Activated CD8-positive, alpha-beta memory T cell treated with anti-CD3 and anti-CD28 coated beads for 1 hour (primary cell): ENCODE measurements around the gene ENOX1.

Experiments used
- DNase-seq, 2 donors: peaks; one replicate each; pipeline ENCODE4 v3.0.0-alpha.2; 2020; ENCODE audit warnings: low read depth in 1 of 2; ENCODE audit errors: extremely low read depth in 1 of 2

ENOX1 gene

DNA sequence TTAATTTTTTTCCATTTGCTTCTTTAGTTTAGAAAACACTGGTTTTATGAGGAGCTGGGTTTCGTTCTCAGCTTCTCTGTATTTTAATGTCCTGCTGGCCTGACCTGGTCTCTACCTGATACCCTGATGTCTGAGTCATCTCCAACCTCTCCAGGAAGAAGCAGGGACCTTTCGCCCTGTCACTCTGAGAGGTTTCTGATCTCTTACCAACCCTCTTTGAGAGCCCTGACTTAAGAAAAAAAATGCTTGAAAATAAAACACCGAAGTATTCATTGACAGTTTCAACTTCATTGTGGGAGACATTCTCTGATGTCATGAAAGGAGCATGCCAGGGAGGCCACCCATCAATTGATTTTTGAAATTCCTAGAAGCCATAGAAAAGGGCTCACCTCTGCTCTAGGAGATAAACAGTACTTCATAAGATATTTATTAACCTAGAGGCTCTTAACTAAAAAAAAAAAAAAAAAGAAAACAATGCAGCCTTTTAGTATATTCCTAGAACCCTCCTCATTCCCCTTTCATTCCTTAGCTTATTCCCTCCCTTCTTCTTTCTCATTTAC lies 234.8 kb downstream of the ENOX1 start:
- DNase-seq = no peak

DNA sequence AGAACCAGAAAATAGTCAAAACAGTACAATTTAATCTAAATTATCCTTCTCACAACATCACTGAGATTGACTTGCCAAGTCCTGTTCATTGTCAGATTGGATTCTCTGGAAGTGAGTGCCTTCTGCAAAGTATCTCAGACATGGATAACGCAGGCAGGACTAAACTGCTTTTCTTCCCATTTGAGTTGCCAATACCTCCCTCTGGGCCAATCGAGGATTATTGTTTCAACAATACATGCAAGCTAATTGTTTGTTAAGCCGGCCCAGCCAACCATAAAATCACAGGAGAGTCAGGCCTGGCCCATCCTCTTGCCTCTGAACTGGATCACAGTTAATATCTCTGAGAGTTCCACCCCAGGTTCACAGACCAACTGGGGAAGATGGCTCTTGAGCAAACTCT lies 240.0 kb downstream of the ENOX1 start:
- DNase-seq = no peak

DNA sequence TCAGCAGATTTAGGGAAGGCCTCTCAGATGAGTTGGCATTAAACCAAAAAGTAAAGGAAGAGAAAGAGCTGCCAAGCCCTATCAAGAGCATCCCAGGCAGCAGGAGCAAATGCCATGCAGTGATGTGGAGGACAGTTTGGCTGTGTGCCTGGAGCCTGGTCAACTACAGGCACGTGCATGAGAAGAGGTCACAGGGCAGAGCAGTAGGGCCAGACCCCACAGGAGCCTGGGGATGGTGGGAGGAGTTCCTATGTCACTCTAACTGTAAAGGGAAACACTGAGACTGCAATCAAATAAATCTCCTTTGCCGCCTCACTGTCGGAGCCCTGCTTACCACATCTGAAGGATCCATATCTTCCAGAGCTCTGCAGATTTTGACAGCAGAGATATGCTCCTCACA lies 240.5 kb downstream of the ENOX1 start:
- no peak for DNase-seq

DNA sequence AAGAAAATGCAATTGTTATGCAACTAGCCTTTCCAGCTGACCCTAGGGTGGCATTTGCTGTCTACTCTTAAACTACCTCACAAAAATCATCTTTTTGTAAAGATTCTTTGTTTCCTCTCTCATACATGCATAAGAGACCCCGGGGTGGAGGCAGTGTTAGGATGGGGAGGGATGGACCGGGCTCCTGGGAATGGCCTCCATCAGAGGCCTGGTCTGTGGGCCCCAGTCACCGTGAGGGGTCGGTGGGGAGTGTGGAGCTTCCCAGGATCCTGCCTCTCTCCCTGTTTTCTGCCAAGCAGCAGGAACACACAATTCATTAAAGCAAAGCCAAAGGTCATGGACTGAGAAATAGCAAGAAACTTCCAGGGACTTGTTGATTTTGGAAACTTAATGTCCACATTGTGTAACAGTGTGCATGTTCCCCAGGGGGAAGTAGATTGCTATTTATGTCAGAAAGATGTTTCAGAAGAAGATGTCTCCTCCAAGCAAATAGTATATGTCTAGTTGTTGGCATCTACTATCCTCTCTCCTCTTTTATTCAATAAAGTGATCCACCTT lies 241.4 kb downstream of the ENOX1 start:
- no peak for DNase-seq

DNA sequence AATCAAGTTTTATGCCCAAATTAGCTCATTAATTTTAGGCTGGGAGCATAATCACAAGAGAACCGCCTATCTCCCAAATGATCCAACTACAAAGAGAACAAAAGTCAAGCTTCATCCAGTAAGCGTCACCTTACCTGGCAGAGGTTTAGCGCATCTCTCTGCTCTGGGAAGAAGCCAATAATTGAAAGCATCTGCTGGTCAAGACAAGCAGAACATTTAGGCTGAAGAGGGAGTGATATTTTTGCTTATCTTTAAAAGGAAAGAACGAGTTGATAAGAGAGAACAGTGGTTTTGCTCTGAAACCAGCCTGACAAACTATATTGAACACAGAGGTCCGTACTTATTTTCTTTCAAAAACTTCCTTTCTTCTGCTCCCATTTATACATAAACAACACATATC lies 242.1 kb downstream of the ENOX1 start:
- no peak for DNase-seq

DNA sequence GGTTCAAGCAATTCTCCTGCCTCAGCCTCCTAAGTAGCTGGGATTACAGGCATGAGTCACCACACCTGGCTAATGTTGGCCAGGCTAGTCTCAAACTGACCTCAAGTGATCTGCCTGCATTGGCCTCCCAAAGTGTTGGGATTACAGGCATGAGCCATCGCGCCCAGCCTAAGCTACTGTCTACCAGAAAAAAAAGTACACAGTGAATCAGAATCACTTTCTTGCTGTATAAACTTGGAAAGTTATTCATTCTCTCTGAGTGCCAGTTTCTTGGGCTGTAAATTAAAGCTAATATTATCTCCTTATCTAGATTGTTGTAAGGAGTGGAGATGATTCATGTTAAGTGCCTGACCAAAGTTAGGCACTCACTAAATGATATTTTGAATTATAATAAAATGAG lies 242.8 kb downstream of the ENOX1 start:
- DNase-seq = no peak

DNA sequence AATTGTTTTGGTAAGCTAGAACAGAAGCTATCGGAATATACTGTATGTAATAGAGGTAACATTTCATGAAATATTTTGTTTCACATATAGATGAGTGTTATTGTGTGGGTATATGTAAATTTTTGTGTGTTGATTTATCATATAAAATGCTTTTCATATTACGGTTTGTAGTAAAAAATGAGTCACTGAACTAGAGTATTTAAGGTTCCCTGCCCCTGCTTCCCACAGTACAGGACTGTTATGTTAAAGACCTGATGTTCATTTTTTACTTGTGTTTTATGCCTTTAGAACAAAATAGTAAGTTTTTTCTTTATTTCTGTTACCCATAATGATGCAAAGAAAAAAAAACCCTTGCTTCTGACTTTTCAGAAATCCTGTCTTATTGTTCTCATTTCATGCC lies 243.4 kb downstream of the ENOX1 start:
- no peak for DNase-seq

DNA sequence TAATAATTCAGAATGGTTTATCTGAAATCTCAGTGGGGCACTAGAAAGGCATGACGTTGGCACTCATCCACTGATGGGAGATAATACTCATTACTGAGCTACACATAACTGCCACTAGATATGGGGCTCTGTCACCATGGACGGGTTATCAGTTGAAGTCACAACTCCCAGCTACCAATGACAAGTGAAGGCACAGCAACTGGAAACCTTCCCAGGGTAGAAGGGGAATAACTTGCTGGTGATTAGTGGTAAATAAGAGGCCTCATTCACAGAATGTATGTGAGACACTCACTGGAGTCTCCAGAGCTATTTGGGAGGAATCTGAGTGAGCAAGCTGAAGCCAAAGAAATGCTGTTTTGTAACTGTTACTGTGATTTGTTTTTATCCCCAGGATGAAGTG lies 249.6 kb downstream of the ENOX1 start:
- no peak for DNase-seq

DNA sequence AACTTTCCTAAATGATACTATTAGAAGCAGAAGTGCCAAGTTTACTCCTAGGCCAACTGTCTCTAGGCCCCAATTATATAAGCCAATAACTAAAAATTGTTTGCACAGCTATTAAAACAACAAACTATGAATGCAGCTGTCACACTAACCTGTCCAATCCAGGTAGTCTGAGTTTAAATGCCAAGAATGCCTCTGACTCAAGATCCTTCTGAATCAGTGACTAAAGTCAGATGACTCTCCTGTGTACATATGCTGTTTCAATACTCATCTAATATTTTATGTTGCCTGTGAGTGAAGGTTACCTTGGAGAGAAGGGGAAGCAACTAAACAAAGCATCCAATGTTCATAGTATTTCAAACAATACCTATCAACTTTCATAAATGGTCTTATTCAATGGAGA lies 257.0 kb downstream of the ENOX1 start:
- no peak for DNase-seq

DNA sequence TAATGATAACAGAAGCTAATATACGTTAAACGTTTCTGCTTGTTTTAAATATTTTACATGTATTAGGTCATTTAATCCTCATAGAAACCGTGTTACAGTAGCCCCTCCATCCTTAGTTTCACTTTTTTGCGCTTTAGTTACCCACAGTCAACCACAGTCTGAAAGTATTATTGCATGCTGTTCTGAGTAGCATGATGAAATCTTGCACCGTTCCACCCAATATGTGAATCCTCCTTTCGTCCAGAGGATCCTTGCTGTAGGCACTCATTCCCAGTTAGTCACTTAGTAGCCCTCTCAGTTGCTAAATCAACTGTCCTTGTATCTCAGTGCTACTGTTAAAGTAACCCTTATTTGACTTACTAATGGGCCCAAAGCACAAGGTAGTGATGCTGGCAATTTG lies 257.8 kb downstream of the ENOX1 start:
- no peak for DNase-seq

DNA sequence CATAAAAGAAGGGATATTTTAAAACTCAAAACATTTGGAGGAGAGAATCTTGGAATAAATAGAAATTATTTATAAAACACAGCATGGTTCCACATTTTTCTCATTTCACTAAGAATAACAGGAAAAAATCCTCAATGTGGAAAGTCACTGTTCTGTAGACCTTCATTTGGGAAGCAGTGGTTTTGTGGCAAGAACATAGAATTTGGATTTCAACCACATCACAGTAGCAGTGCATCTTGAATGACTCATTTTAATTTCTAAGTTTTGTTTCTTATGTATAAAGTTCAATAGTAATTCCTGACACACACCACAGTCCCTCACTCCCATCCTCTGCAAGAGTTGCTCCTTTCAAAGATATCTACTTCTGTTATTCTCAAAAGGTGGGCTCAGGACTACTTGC lies 264.0 kb downstream of the ENOX1 start:
- DNase-seq = no peak

DNA sequence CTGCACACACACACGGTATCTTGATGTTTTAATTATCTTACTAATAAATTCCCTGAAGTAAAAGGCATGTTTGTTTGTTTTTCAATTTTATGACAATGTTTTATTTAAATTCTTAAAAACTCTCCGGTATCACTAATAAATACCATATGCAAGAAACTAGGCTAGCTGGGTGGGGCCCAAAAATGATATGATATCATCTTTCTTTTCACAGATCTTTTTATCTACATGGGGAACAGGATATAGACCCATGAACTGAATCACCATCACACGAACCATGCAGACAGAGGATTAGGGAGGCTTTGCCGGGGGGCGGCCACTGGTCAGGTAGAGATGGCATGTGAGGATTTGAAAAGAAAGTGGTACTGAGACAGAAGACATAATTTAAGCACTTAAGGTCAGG lies 266.4 kb downstream of the ENOX1 start:
- DNase-seq = no peak

DNA sequence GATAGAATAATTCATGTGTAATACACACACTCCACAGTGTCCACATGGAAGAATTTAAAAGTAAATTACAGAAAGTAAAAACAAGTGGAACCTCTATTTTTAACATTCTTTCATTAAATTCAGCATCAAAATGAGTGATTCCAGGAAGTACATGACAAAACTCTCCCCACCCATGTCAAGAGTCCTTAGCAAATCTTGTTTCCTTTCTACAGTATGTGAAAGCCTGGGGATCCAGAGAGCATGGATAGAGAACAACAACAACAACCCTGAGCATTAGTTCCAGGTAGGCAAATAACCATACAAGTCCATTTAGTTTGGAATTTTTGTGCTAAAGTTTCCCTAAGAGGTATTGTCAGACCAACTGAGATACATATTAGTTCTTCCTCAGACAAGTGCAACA lies 267.9 kb downstream of the ENOX1 start:
- DNase-seq = no peak

DNA sequence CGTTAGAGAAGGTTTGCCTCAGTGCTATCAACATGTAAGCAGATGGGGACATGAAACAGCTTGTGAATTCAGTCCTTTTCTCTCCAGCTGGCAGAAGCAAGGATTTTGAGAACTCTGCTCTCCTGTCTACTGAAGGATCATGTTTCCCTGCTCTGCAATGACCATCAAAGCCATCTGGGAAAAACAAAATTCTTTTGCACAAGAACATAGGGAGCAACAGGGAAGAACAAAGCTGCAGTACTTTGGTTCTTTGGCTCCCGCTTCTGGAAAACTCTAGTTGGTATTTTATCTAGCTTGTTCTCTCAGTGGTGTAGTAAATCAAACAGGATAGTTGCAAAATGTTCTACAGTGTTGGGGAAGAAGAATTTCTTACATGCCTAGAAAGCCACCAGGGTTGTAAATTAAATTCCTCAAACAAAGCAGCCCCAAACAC lies 270.4 kb downstream of the ENOX1 start:
- no peak for DNase-seq

DNA sequence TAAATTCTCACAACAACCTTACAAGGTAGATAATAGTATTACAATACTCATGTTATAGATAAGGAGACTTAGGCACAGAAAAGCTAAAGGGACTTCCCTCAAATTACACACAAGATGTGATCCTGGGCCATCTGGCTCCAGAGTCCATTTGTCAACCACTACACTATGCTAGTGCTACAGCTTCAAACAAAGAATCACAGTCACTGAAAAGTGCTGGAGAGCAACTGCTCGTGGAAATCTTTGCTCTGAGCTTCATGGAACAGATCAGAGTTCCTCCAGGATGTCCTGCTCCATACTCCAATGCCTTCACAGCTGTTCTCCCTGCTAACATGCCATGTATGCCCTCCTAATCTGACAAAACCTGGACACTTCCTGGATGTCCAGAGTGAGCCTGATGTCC lies 271.2 kb downstream of the ENOX1 start:
- DNase-seq = no peak

DNA sequence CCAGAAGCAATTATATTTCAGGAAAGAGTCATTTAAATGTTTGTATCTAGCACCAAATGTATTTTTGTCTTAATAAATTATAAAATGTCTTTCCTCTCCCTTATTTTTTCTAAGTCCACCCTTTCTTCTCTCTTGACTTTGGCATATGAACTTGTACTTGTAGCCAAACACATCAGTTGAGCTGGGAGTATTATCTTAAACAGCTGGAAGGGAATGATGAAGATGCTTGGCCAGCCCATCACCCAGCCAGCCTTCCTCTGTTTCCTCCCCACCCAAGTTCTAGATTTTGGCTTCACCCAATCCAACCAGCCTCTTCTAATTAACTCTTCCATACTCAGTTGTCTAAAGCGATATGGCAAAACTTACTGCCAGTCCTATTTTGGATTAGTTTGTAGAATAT lies 272.5 kb downstream of the ENOX1 start:
- DNase-seq = no peak

DNA sequence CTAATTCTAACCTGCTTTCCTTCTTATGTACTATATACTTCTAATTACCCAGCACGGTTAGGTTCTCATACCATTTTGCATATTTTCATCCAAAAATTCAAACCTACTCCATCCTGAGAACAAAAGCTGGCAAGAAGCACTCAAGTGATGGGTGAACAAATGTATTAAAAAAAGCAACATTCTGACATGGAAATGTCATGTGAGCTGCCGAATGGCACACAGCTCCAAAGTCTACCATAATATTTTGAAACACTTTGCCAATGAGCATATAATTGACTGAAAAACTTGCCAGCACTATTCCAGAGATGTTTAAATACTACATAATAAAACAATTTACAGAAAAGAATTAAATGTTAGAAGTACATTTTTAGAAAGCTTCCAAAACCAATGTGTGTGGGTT lies 274.6 kb downstream of the ENOX1 start:
- no peak for DNase-seq

DNA sequence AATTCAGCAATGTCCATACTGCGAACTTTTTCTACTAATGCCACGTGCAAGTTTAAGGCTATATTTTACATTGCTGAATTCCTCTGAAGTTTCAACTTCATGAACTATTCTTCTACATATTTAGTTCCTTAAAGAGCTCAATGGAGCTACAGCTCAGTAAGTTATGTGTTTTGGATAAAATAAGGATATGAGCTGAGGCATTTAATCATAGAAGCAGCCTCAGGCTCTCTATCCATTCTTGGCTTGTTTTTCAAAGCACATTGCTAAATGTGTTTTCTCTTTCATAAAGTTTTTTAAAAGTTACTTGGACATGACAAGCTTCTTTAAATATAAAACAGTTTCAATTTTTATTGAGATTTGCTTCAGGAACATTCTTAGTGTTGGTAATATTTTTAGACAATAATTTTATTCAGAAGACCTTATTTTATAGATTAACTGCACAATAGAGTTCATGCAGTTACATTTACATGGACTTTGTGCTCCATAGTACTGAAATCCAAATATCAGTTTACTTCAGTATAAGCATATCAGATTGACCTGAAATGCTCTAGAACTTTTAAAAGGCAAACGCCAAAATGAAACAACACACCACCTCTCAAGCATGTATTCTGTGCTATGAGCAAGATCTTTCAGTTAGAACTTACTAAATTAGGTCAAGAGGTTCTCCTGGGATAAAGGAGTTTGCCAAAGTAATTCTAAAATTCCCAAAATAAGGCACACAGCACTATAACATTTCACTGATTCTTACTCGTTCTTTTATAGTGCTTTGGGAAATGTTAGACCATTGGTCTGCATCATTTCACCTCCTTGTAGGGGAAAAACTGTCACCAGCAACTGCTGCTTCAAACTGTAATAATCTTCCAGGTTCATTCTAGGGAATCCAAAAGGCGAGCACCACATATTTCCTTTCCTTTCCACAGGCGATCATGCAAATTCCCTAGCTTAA lies 275.5 kb downstream of the ENOX1 start:
- no peak for DNase-seq

DNA sequence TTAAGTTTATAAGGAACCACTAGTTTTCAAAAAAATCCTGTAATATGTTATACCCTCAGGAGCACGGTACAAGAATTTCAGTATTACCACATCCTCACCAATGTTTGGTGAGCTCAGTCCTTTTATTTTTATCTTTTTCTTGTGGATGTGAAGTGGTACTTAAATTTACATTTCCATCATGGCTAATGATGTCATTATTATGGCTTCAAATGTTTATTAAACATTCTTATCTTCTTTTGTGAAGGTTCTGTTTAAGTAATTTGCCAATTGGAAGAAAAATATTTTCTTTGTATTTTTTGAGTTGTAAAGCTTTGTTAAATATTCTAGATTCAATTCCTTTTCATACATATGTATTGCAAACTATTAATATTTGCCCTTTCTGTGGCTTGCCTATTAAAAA lies 291.0 kb downstream of the ENOX1 start:
- no peak for DNase-seq

DNA sequence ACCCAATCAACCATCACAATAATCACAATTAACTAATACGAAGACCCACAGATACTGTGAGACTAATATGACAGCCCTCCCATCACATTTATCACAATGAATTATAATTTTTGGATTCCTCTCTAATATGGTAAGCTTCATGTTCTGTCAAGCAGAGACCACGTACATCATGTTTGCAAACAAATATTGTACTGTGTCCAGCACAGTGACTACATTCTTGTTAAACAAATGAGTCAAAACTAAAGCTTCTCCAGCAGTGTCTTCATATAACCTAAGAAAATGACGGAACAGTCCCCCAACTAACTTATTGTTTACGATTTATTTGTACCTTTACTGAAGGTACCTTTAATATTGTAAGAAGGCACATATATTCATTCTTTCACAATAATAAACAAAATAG lies 292.6 kb downstream of the ENOX1 start:
- DNase-seq = no peak

DNA sequence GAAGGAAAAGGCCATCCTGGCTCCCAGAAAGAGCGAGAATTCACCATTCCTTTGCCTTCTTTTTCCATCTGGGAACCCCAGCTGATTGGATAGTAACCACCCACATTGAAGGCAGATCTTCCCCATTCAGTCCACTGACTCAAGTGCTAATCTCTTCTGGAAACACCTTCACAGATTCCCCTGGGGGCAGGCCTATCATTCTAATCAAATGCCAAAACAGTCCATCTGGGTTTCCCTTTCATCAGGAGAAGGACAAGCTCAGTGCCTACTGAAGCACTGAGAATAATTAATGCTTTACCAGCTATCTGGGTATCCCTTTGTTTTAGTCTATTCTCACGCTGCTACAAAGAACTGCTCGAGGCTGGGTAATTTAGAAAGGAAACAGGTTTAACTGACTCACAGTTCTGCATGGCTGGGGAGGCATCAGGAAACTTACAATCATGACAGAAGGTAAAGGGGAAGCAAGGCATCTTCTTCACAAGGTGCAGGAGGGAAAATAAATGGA lies 293.2 kb downstream of the ENOX1 start:
- no peak for DNase-seq

DNA sequence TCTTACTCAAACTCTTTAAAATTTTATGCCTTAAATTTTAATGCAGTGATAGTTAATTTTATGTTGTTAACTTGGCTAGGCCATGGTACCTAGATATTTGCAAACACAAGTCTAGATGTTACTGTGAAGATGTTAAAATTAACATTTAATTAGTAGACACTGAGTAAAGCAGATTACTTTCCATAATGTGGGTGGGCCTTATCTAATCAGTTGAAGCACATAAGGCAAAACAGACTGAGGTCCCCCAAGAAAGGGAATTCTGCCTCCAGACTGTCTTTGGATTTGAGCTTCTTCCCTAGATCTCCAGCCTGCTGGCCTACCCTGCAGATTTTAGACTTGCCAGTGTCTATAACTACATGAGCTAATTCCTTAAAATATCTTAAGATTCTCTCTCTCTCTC lies 294.0 kb downstream of the ENOX1 start:
- no peak for DNase-seq
